ENCODE results near the gene TAF11L2.

DNA sequence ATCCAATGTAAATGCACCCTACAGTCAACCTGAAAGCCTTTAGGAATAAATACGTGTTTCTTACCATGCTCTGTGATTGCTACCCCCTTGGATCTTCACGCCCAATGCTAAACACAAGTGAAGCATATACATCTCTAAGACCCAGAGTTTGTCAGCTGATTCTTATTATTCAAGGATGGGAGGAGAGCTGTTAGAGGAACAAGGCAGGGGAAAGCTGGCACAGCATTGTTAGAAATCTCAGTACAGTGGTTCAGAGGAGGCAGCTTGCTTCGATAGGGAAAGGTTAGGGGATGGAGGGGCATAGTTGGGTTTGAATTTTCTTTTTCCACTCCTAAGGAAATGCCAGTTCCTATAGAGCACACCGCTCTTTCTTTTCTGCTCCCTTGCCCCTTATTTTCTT is 16.7 kb upstream of the TAF11L2 start:
- TF ChIP-seq TAF1 (IDR thresholded peaks at IDR 0.05; ENCODE audit: borderline replicate concordance, insufficient read depth, low read length) (no peak), SIN3A (IDR thresholded peaks at IDR 0.05; ENCODE audit: borderline replicate concordance, insufficient read depth, low read length) (no peak), FOXP2 (optimal IDR thresholded peaks at IDR 0.05; ENCODE audit: borderline replicate concordance, extremely low read depth, extremely low read length, insufficient read depth) (no peak), POLR2AphosphoS5 (IDR thresholded peaks at IDR 0.05; ENCODE audit: low read depth, low read length) (no peak)

Measured in PFSK-1 (cell line).